Glutamatergic neuron (in vitro differentiated cells): Measurements from ENCODE around the gene C1QTNF1. TPM values are rescaled to one million over a fixed set of nuclear protein-coding genes. Genes with fewer than 3 reads are reported as not detected.
A peak's percentile ranks its signal among the peaks of the same experiment; 100 is the strongest.

Experiments used
- DNase-seq: peaks from one replicate; pipeline ENCODE4 v3.0.0; 2022
- H3K27ac Mint-ChIP-seq: one replicate; pipeline ENCODE4 v1.8.0; 2020; ENCODE audit warnings: mild to moderate bottlenecking, mixed read lengths, inconsistent platforms; ENCODE audit not compliant: unreplicated experiment
- H3K27me3 Mint-ChIP-seq: one replicate; pipeline ENCODE4 v1.8.0; 2020; ENCODE audit warnings: mild to moderate bottlenecking, moderate library complexity, mixed read lengths, inconsistent platforms; ENCODE audit not compliant: unreplicated experiment
- H3K36me3 Mint-ChIP-seq: one replicate; pipeline ENCODE4 v1.8.0; 2020; ENCODE audit warnings: mild to moderate bottlenecking, mixed read lengths, inconsistent platforms; ENCODE audit not compliant: unreplicated experiment
- H3K4me1 Mint-ChIP-seq: one replicate; pipeline ENCODE4 v1.8.0; 2020; ENCODE audit warnings: mild to moderate bottlenecking, low read depth, mixed read lengths, inconsistent platforms; ENCODE audit not compliant: unreplicated experiment
- H3K4me3 Mint-ChIP-seq: one replicate; pipeline ENCODE4 v1.8.0; 2020; ENCODE audit warnings: mild to moderate bottlenecking, mixed read lengths, inconsistent platforms; ENCODE audit not compliant: unreplicated experiment
- H3K9me3 Mint-ChIP-seq: one replicate; pipeline ENCODE4 v1.8.0; 2020; ENCODE audit warnings: mild to moderate bottlenecking, moderate library complexity, mixed read lengths, inconsistent platforms; ENCODE audit not compliant: unreplicated experiment
- total RNA-seq: library from RNA; stranded (reverse); fragmentation: NEBNext Ultra II Directional; extraction: Animal tissue kit (Norgen Biotek cat#: 25700); gene quantifications from one replicate; pipeline ENCODE4 v1.2.1, GENCODE V29; 2021; ENCODE audit not compliant: unreplicated experiment
- TF ChIP-seq, protein P1 (sequence below): fragments of 200-600 bp; sonication (generic); IDR thresholded peaks from one replicate; pipeline ENCODE4 v1.5.0; 2021; ENCODE audit not compliant: partially characterized antibody, unreplicated experiment

C1QTNF1 gene
- total RNA-seq, 1 donor from 2014 or later, result 0.15 TPM

DNA sequence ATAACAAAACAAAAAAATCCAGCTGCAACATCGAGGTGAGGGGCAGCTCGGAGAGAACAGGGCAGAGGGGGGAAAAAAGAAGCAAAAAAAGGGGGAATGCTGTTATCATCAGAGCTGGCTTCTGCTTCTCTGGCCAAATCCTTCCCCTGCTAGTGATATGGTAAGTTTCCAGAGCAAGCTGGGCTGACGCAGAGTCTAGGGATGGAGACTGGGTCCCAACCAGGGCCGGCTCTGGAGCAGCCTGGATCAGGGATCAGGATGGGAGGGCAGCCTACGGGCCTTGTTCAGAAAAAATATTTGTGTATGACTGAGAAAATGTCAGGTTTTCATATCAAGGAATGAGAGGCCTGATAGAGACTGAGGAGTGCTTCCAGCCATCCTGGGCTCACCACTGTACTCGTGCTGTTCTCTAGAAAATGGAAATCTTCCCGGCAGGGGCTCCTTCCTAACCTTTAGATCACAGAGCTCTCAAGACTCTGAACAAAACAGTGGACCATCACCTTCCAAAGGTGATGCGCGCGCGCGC is 726 bp upstream of the C1QTNF1 start:
- DNase-seq, result no peak
- H3K4me1 Mint-ChIP-seq, result peaks cover 6% of the 10 kb centered on the region
- no peak overlapping the region for H3K27ac Mint-ChIP-seq
- peaks cover 27% of the 10 kb centered on the region for H3K27me3 Mint-ChIP-seq
- H3K4me3 Mint-ChIP-seq, result peak overlapping the region; percentile 43
- H3K36me3 Mint-ChIP-seq, result no peaks in the 10 kb centered on the region
- peaks cover 4% of the 10 kb centered on the region for H3K9me3 Mint-ChIP-seq
- TF ChIP-seq, protein P1, sequence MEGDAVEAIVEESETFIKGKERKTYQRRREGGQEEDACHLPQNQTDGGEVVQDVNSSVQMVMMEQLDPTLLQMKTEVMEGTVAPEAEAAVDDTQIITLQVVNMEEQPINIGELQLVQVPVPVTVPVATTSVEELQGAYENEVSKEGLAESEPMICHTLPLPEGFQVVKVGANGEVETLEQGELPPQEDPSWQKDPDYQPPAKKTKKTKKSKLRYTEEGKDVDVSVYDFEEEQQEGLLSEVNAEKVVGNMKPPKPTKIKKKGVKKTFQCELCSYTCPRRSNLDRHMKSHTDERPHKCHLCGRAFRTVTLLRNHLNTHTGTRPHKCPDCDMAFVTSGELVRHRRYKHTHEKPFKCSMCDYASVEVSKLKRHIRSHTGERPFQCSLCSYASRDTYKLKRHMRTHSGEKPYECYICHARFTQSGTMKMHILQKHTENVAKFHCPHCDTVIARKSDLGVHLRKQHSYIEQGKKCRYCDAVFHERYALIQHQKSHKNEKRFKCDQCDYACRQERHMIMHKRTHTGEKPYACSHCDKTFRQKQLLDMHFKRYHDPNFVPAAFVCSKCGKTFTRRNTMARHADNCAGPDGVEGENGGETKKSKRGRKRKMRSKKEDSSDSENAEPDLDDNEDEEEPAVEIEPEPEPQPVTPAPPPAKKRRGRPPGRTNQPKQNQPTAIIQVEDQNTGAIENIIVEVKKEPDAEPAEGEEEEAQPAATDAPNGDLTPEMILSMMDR, result no peak

GRCh38 chr17:79024901-79025737 is 1.1 kb downstream of the C1QTNF1 start:
- DNase-seq, result no peak
- Mint-ChIP-seq H3K27ac (no peak overlapping the region), H3K9me3 (peaks cover 4% of the 10 kb centered on the region), H3K4me3 (peak overlapping the region; percentile 78), H3K36me3 (no peaks in the 10 kb centered on the region), H3K4me1 (peaks cover 6% of the 10 kb centered on the region), H3K27me3 (peaks cover 27% of the 10 kb centered on the region)
- TF ChIP-seq, protein P1, result no peak

DNA sequence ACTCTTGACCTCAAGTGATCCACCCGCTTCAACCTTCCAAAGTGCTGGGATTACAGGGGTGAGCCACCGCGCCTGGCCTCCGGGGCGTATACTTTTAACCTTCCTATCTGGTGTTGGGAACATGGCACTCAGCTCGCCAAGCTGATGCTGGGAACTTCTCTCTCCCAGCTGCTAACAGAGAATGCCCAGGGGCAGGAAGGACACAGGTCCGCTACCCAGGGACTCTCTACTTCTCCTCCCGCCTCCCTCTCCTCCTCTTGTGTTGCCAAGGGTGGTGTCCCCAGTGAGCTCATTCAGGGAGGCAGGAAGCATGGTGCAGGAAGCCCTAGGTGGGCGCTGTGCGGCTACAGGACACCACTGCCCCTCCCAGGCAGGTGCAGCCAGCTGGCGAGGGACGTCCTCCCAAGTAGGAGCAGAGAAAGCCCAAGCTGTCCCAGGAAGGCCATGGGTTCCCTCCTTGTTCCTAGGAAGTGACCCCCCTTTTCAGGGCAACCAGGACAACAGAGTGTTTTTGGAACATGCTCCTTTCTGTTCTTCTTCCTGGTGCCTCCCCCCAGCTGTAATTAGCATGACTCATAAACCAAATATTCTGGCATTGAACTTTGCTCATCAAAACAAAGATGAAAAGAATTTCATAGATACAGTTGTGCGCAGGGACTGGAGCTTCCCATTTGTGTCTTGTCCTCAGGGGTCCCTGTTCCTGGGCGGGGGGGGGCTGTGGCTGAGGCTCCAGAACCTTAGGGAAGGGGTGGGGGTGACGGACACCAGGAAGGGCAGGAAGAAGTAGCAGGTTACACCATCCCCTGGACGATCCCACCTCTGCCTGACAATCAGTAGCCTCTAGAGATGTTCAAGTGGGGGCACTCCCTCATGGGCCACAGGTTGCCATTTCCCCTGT is 2.7 kb downstream of the C1QTNF1 start:
- no peaks in the 10 kb centered on the region for H3K36me3 Mint-ChIP-seq
- H3K9me3 Mint-ChIP-seq, result peaks cover 5% of the 10 kb centered on the region
- no peak overlapping the region for H3K27ac Mint-ChIP-seq
- no peak overlapping the region for H3K4me3 Mint-ChIP-seq
- TF ChIP-seq, protein P1, result no peak
- peaks cover 18% of the 10 kb centered on the region for H3K27me3 Mint-ChIP-seq
- H3K4me1 Mint-ChIP-seq, result peaks cover 6% of the 10 kb centered on the region
- DNase-seq, result no peak

- peaks cover 18% of the 10 kb centered on the region for H3K27me3 Mint-ChIP-seq
- no peaks in the 10 kb centered on the region for H3K36me3 Mint-ChIP-seq
- H3K4me1 Mint-ChIP-seq, result peaks cover 10% of the 10 kb centered on the region
- TF ChIP-seq, protein P1, result no peak
- H3K4me3 Mint-ChIP-seq, result no peak overlapping the region
- H3K9me3 Mint-ChIP-seq, result peaks cover 7% of the 10 kb centered on the region
- no peak overlapping the region for H3K27ac Mint-ChIP-seq
- no peak for DNase-seq
Measured at GRCh38 chr17:79027274-79027924, 3.4 kb downstream of the C1QTNF1 start.
